ENCODE data around the gene ALKBH2. TPM values are rescaled to one million over a fixed set of nuclear protein-coding genes. Genes with fewer than 3 reads are reported as not detected.
A peak's percentile ranks its signal among the peaks of the same experiment; 100 is the strongest.

Gene ALKBH2
- 10 to 100 TPM; 28.1 to 34.3 (median 31.2) TPM for polyA plus RNA-seq (ENCODE audit: insufficient read length in 3 of 3)

GRCh38 chr12:109093022-109093918 lies at the start of gene ALKBH2:
Gene ALKBH2 (minus strand): TSS chr12:109093472. CDS start chr12:109092786, 686 bp downstream.
- DNase-seq (ENCODE audit: low read depth in 3 of 3, low spot score in 2 of 3), result peak in 2 of 3 donors; percentile 79 to 88

- no peak for DNase-seq (ENCODE audit: low read depth in 3 of 3, low spot score in 2 of 3)
Observed at GRCh38 chr12:109140560-109140959, 47.3 kb upstream of the ALKBH2 start.

- no peak for DNase-seq (ENCODE audit: low read depth in 3 of 3, low spot score in 2 of 3)
Observed at GRCh38 chr12:109139791-109140190, 46.5 kb upstream of the ALKBH2 start.

GRCh38 chr12:109139360-109139759 lies 46.1 kb upstream of the ALKBH2 start:
- DNase-seq (ENCODE audit: low read depth in 3 of 3, low spot score in 2 of 3), result no peak

- DNase-seq (ENCODE audit: low read depth in 3 of 3, low spot score in 2 of 3), result no peak
Observed at GRCh38 chr12:109137055-109137454, 43.8 kb upstream of the ALKBH2 start.

- DNase-seq (ENCODE audit: low read depth in 3 of 3, low spot score in 2 of 3), result no peak
Observed at GRCh38 chr12:109134186-109134917, 41.1 kb upstream of the ALKBH2 start.

GRCh38 chr12:109131154-109132050 lies 38.1 kb upstream of the ALKBH2 start:
- DNase-seq (ENCODE audit: low read depth in 3 of 3, low spot score in 2 of 3), result peak in 1 of 3 donors; percentile 47

GRCh38 chr12:109130297-109131153 lies 37.3 kb upstream of the ALKBH2 start:
- no peak for DNase-seq (ENCODE audit: low read depth in 3 of 3, low spot score in 2 of 3)

- DNase-seq (ENCODE audit: low read depth in 3 of 3, low spot score in 2 of 3), result no peak
Observed at GRCh38 chr12:109127533-109128242, 34.4 kb upstream of the ALKBH2 start.

GRCh38 chr12:109126784-109127183 lies 33.5 kb upstream of the ALKBH2 start:
- no peak for DNase-seq (ENCODE audit: low read depth in 3 of 3, low spot score in 2 of 3)

- no peak for DNase-seq (ENCODE audit: low read depth in 3 of 3, low spot score in 2 of 3)
Observed at GRCh38 chr12:109125791-109126190, 32.5 kb upstream of the ALKBH2 start.

- no peak for DNase-seq (ENCODE audit: low read depth in 3 of 3, low spot score in 2 of 3)
Observed at GRCh38 chr12:109124878-109125648, 31.8 kb upstream of the ALKBH2 start.

- no peak for DNase-seq (ENCODE audit: low read depth in 3 of 3, low spot score in 2 of 3)
Observed at GRCh38 chr12:109121346-109121880, 28.1 kb upstream of the ALKBH2 start.

- DNase-seq (ENCODE audit: low read depth in 3 of 3, low spot score in 2 of 3), result no peak
Observed at GRCh38 chr12:109120557-109120956, 27.3 kb upstream of the ALKBH2 start.

GRCh38 chr12:109120095-109120494 lies 26.8 kb upstream of the ALKBH2 start:
- no peak for DNase-seq (ENCODE audit: low read depth in 3 of 3, low spot score in 2 of 3)

GRCh38 chr12:109116611-109116949 lies 23.3 kb upstream of the ALKBH2 start:
- no peak for DNase-seq (ENCODE audit: low read depth in 3 of 3, low spot score in 2 of 3)

GRCh38 chr12:109115758-109116610 lies 22.7 kb upstream of the ALKBH2 start, which contains the start of gene ACACB:
Gene ACACB (plus strand): TSS chr12:109116587. CDS start chr12:109139406, 22,819 bp downstream.
- DNase-seq (ENCODE audit: low read depth in 3 of 3, low spot score in 2 of 3), result no peak

All from right renal cortex interstitium (tissue), 3 donors.